K562 (cell line): ENCODE measurements around the gene CTF1. TPM values are rescaled to one million over a fixed set of nuclear protein-coding genes. Genes with fewer than 3 reads are reported as not detected.

Experiments used
- ERF ChIP-seq: fragments of 450-650 bp; formaldehyde crosslinking; IDR thresholded peaks from 2 replicates; pipeline ENCODE4 v1.4.0; 2020; ENCODE audit warnings: mild to moderate bottlenecking, mixed read lengths
- KLF10 ChIP-seq: fragments of 250-450 bp; sonication (Bioruptor Pico); IDR thresholded peaks from 2 replicates; pipeline ENCODE4 v1.6.1; 2021; ENCODE audit warnings: matching md5 sums
- MAFF ChIP-seq: IDR thresholded peaks from 2 replicates; pipeline ENCODE4 v1.6.1; 2012; ENCODE audit warnings: low read length, improper control_type of control experiment
- MEF2A ChIP-seq: IDR thresholded peaks from 2 replicates; pipeline ENCODE4 v1.6.1; 2011; ENCODE audit warnings: low read depth, mild to moderate bottlenecking, low read length, moderate library complexity; ENCODE audit not compliant: control insufficient read depth
- PRMT5 ChIP-seq: sonication (generic); formaldehyde crosslinking; IDR thresholded peaks from 2 replicates; pipeline ENCODE4 v1.5.0; 2020; ENCODE audit warnings: missing genetic modification reagents
- RREB1 ChIP-seq: fragments of 250-450 bp; sonication (Bioruptor Pico); IDR thresholded peaks from 2 replicates; pipeline ENCODE4 v1.4.0; 2020
- SPI1 ChIP-seq: IDR thresholded peaks from 2 replicates; pipeline ENCODE4 v1.6.1; 2011; ENCODE audit warnings: low read depth, low read length, control low read depth, borderline replicate concordance
- SREBF2 ChIP-seq: sonication (generic); formaldehyde crosslinking; IDR thresholded peaks from 2 replicates; pipeline ENCODE4 v1.4.0; 2020; ENCODE audit warnings: mild to moderate bottlenecking, missing genetic modification reagents
- TEAD1 ChIP-seq, 2 experiments: fragments of 450-650 bp in 1 of 2; sonication (generic) in 1 of 2; formaldehyde crosslinking; IDR thresholded peaks; 2 replicates each; pipeline versions ENCODE4 v1.4.0 to v1.8.0; 2020 to 2022; ENCODE audit warnings: mild to moderate bottlenecking in 2 of 2, missing genetic modification reagents in 1 of 2
- UBTF ChIP-seq, 2 experiments: IDR thresholded peaks; 2 replicates each; pipeline ENCODE4 v1.6.1; 2012; ENCODE audit warnings: improper control_type of control experiment in 2 of 2, low read depth in 2 of 2, low read length in 2 of 2, borderline replicate concordance in 1 of 2
- XRCC3 ChIP-seq: fragments of 450-650 bp; IDR thresholded peaks from 2 replicates; pipeline ENCODE4 v1.6.1; 2017; ENCODE audit warnings: mild to moderate bottlenecking, moderate library complexity
- ZNF609 ChIP-seq: sonication (generic); formaldehyde crosslinking; IDR thresholded peaks from 2 replicates; pipeline ENCODE4 v1.8.1; 2023; ENCODE audit warnings: missing genetic modification reagents, mild to moderate bottlenecking, borderline replicate concordance
- polyA plus RNA-seq, 8 experiments: library from polyadenylated mRNA; depleted of rRNA in 4 of 8; stranded (reverse) in 5 of 8; unstranded in 3 of 8; fragments of >200 nt; fragmentation: Nextera tagmentation in 2 of 8; fragmentation: Illumina TruSeq in 1 of 8; extraction: Ambion mirVana in 2 of 8; extraction: Trizol in 1 of 8; gene quantifications; 2 replicates each; pipeline versions ENCODE4 v1.2.1 to v1.2.3, GENCODE V29; 2011 to 2014; ENCODE audit warnings: inconsistent platforms in 1 of 8, missing spikeins in 1 of 8
- total RNA-seq, 7 experiments: library from RNA; depleted of rRNA in 6 of 7; stranded (reverse); fragments of >200 nt in 6 of 7; fragmentation: Illumina TruSeq in 2 of 7; extraction: Trizol in 2 of 7; gene quantifications; 2 replicates each; pipeline versions ENCODE4 v1.2.1 to v1.2.3, GENCODE V29; 2011 to 2021; ENCODE audit warnings: low replicate concordance in 1 of 7

CTF1 gene
- total and polyA plus RNA-seq, 9 of the 15 experiments (the other 6 are each of a cell fraction or from before 2014, with no cell fraction given): 0.24 to 2.5 (median 0.44) TPM

- TF ChIP-seq UBTF (IDR thresholded peaks at IDR 0.05; ENCODE audit: borderline replicate concordance in 1 of 2, low read depth in 2 of 2, low read length in 2 of 2) (no peak), SPI1 (peak; percentile 19; the same call in 1 of the 2 replicates), SREBF2 (CRISPR knock-in tag) (no peak), MEF2A (no peak), PRMT5 (no peak), TEAD1 (CRISPR knock-in tag; IDR thresholded peaks at IDR 0.05) (no peak), KLF10 (no peak), RREB1 (CRISPR knock-in tag) (no peak), MAFF (no peak), ERF (no peak), ZNF609 (CRISPR knock-in tag) (no peak), XRCC3 (no peak)
These were observed 5.0 kb downstream of the CTF1 start (continued) for GRCh38 chr16:30901201-30902028.
